Ishikawa (cell line): ENCODE measurements around the gene YPEL5.

ENCODE experiments used
- CEBPB ChIP-seq: IDR thresholded peaks from 2 replicates; pipeline ENCODE4 v1.6.1; 2012
- CREB1 ChIP-seq: IDR thresholded peaks from 2 replicates; pipeline ENCODE4 v1.6.1; 2012; ENCODE audit warnings: low read depth
- EGR1 ChIP-seq: IDR thresholded peaks from 2 replicates; pipeline ENCODE4 v1.6.1; 2012
- EP300 ChIP-seq: IDR thresholded peaks from 2 replicates; pipeline ENCODE4 v1.6.1; 2012; ENCODE audit warnings: borderline replicate concordance
- FOXM1 ChIP-seq: IDR thresholded peaks from 2 replicates; pipeline ENCODE4 v1.6.1; 2012; ENCODE audit warnings: low read depth, borderline replicate concordance
- MAX ChIP-seq: IDR thresholded peaks from 2 replicates; pipeline ENCODE4 v1.6.1; 2012
- RAD21 ChIP-seq: IDR thresholded peaks from 2 replicates; pipeline ENCODE4 v1.6.1; 2012; ENCODE audit warnings: low read depth
- REST ChIP-seq: IDR thresholded peaks from 2 replicates; pipeline ENCODE4 v1.6.1; 2012; ENCODE audit warnings: low read depth, mild to moderate bottlenecking
- TAF1 ChIP-seq: IDR thresholded peaks from 2 replicates; pipeline ENCODE4 v1.6.1; 2012; ENCODE audit warnings: low read depth, mild to moderate bottlenecking
- TCF12 ChIP-seq: IDR thresholded peaks from 2 replicates; pipeline ENCODE4 v1.6.1; 2012; ENCODE audit warnings: low read depth
- TEAD4 ChIP-seq: IDR thresholded peaks from 2 replicates; pipeline ENCODE4 v1.6.1; 2012
- USF1 ChIP-seq: IDR thresholded peaks from 2 replicates; pipeline ENCODE4 v1.6.1; 2012
- YY1 ChIP-seq: IDR thresholded peaks from 2 replicates; pipeline ENCODE4 v1.6.1; 2012; ENCODE audit warnings: low read depth
- ZBTB7A ChIP-seq: IDR thresholded peaks from 2 replicates; pipeline ENCODE4 v1.6.1; 2012; ENCODE audit warnings: low read depth

GRCh38 chr2:30181176-30181575 lies 34.4 kb downstream of the YPEL5 start:
- TF ChIP-seq TAF1 = no peak
- no peak for TF ChIP-seq REST
- TF ChIP-seq MAX = no peak
- TF ChIP-seq EP300 = no peak
- TF ChIP-seq TCF12 = no peak
- no peak for TF ChIP-seq FOXM1
- TF ChIP-seq TEAD4 = no peak
- no peak for TF ChIP-seq CEBPB
- no peak for TF ChIP-seq ZBTB7A
- no peak for TF ChIP-seq EGR1
- TF ChIP-seq CREB1 = no peak
- no peak for TF ChIP-seq RAD21
- TF ChIP-seq YY1 = no peak
- TF ChIP-seq USF1 = no peak
